GM18520 (cell line): ENCODE results near the gene ATOH8.

Source experiments
- ATAC-seq: cut with Tn5 transposase; IDR thresholded peaks from one replicate; pipeline ENCODE4 v1.9.1; 2021; ENCODE audit not compliant: unreplicated experiment

The ATOH8 gene

DNA sequence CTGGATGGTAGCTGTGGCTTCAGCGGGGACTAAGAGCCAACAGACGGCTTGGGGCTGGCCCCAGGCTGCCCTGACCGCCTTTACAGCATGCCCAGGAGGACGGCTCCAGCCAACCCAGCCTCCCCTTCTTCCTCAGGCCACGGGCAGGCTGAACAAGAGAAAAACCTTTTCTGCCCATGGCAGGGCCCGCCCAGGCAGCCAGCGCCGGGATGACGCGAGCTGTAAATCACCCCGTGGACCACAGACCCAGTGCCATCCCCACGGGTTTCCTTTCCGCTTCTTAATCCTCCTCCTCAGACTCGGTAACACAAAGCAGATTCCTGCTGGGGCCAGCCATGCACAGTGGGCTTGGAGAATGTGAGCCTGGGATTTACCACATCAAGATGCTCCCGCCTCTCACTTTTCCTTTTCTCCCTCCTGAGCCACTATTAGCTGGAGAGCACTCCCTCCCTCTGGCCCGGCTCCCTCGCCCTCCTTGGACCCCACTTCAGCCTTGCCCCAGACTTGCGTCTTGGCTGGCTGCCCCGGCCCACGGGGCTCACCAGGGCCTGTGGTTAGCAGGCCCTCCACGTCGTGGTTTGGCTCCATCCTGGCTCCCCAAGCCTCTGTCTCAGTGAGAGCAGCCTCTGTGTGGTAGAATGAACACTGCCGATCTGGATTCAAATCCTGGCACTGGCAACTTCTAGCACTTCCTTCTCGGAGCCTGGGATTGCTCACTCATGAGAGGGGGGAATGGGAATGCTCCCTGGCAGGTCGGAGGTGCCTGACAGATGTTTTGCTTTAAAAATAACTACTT, 31.4 kb downstream of the ATOH8 start:
- ATAC-seq: no peak

- no peak for ATAC-seq
These were observed 32.1 kb downstream of the ATOH8 start for GRCh38 chr2:85785871-85786270.

DNA sequence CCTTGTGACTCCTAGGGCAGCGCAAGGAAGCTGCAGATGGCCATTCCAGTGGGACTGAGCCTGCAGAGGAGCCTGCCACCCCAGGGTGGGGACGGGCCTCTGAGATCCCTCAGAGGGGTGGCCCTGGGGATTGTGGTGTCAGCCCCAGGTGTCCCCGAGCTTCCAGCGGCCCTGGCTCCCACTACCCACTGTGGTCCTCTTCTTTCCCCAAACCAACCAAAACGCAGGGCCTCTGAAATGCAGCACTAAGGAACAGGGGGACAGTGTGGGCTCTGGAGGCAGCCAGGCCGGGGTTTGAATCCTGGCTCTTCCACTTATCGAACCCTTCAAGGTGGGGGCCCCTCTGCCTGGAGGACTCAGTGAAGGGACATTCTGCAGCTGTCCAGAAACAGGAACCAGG, 32.7 kb downstream of the ATOH8 start:
- no peak for ATAC-seq

- no peak for ATAC-seq
These were observed 33.1 kb downstream of the ATOH8 start for GRCh38 chr2:85786865-85787264.

GRCh38 chr2:85787282-85787980, 33.6 kb downstream of the ATOH8 start:
- ATAC-seq: no peak

GRCh38 chr2:85787981-85788340, 34.2 kb downstream of the ATOH8 start:
- no peak for ATAC-seq

GRCh38 chr2:85788603-85789002, 34.8 kb downstream of the ATOH8 start:
- no peak for ATAC-seq

GRCh38 chr2:85789271-85789670, 35.5 kb downstream of the ATOH8 start:
- no peak for ATAC-seq

- no peak for ATAC-seq
These were observed 36.2 kb downstream of the ATOH8 start for GRCh38 chr2:85790032-85790431.

- ATAC-seq: no peak
These were observed 36.9 kb downstream of the ATOH8 start for GRCh38 chr2:85790499-85791188.

GRCh38 chr2:85791704-85792565, 38.1 kb downstream of the ATOH8 start:
- no peak for ATAC-seq

GRCh38 chr2:85792783-85793441, 39.1 kb downstream of the ATOH8 start:
- ATAC-seq: no peak

DNA sequence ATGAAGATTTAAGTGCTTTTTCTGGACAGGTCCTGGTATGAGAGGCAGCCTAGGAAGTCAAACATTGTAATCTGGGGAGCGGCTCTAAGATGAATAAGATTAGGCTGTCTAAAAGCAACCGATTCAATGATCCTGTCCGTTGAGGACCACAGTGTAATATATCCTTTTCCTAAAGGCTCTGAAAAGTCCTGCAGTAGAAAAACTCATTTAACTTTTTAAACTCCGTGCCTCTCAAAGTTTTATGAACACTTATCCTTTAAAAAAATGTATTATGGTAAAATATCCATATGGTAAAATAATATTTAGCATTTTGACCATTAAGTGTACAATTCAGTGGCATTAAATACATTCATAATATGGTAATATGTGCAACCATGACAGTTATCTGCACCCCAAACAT, 39.8 kb downstream of the ATOH8 start:
- no peak for ATAC-seq

DNA sequence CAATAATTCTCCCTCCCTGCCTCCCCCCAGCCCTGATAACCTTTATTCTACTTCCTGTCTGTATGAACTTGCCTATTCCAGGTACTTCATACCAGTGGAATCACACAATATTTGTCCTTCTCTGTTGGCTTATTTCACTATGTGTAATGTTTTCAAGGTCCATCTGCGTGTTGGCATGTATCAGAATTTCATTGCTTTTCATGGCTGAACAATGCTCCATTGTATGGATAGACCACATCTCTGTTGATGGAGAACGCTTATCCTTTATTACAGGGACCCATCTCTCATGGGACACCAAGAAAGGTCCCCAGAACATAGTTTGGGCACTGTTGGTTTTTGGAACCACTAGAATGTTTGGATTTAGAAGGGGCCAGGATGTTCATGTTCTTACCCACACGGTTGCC, 40.2 kb downstream of the ATOH8 start:
- ATAC-seq: no peak

DNA sequence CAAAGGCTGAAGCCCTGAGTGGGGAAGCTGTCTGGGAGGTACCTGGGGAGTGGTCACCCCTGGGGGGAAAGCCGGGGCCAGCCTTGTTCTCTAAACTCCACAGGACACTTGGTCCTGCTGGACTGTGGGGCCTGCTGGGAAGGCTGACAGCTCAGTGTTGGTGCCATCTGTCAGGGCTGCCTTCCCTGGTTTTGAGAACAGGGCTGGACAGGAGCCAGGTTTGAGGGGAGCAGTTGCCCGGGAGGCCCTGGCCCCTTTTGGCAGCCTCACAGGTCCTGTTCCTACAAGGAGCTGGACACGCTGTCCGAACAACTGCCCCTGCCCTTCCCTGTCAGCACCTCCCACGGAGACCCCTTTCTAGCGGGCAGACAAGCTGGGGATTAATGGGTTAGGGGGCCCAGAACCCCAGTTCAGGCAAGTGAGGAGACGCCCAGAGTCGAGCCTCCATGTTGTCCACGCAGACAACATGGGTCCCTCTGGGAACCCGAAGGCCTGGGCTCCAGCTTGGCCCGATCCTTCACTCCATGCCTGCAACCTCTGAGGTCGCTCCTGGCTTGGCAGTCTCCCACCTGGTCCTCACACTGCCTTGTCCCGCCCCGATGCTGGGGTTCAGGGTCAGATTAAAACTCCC, 40.8 kb downstream of the ATOH8 start:
- ATAC-seq: no peak

DNA sequence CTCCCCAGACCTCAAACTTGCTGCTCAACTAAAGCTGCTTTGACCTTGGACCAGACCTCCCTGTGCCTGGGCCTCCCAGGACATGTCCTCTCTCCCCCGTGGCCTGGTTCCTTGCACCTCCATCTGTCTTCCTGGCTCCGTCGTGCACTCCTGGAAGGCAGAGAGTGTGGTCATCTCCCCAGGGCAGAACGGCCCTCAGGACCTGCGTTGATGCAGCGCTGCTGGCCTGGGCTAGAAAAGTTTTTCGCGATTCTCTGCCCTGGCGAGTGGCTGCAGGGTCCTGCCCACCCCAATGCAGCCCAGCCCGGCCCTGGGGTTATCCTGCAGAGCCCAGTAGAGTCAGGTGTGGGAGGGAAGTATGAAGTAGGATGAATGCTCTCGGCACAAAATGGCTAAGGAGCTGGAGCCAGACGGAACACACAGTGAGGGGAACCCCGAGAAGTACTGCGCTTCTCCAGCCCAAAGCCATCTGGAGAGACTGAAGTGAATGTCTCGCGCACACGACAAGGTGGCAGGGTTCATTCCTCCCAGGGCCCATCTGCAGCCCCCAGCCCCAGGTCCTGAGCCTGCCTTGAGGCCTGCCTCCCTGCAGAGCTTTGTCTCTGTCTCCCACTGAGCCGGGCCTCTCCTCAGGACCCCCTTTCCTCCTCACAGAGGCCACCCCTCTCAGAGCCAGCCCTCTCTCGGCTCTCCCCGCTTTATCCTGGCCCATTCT, 41.7 kb downstream of the ATOH8 start:
- ATAC-seq: no peak

- ATAC-seq: no peak
These were observed 42.2 kb downstream of the ATOH8 start for GRCh38 chr2:85796046-85796340.

- ATAC-seq: no peak
These were observed 42.8 kb downstream of the ATOH8 start for GRCh38 chr2:85796341-85797262.

DNA sequence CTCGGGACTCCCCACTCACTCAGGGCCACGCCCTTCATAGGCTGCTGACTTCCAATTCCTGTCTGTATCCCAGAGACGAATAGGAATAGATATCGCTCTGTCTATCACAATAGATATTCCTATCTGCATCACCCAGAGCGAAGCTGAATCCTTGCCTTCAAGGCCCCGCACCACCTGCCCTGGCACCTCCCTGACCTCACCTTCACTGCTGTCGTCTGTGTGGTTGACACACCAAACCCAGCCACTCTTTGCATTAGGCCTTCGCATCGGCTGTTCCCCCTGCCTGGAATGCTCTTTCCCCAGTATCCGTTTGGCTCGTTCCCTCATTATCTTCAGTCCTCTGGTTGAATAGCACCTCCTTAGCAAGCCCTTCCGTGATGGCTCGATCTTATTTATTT, 43.5 kb downstream of the ATOH8 start:
- no peak for ATAC-seq
